IPS-20b (cell line): ENCODE results near the gene DMGDH.

Experiments
- H3K27ac ChIP-seq: one replicate; pipeline ENCODE4 v1.5.1; 2013; ENCODE audit warnings: low read length
- H3K27me3 ChIP-seq: 2 replicates; pipeline ENCODE4 v1.6.1; 2013; ENCODE audit warnings: mild to moderate bottlenecking, low read length, inconsistent platforms; ENCODE audit not compliant: insufficient read depth
- H3K36me3 ChIP-seq: 2 replicates; pipeline ENCODE4 v1.6.1; 2013; ENCODE audit warnings: low read depth, mild to moderate bottlenecking, inconsistent platforms, low read length, moderate library complexity; ENCODE audit not compliant: insufficient read depth
- H3K4me1 ChIP-seq: 2 replicates; pipeline ENCODE4 v1.6.1; 2013; ENCODE audit warnings: mild to moderate bottlenecking, control low read depth, inconsistent platforms, low read length, moderate library complexity; ENCODE audit not compliant: insufficient read depth
- H3K4me3 ChIP-seq: 2 replicates; pipeline ENCODE4 v1.5.1; 2013; ENCODE audit warnings: mild to moderate bottlenecking, low read length, inconsistent platforms
- H3K9ac ChIP-seq: 2 replicates; pipeline ENCODE4 v1.6.1; 2013; ENCODE audit warnings: low read depth, mild to moderate bottlenecking, inconsistent platforms, low read length, moderate library complexity
- H3K9me3 ChIP-seq: 2 replicates; pipeline ENCODE4 v1.6.1; 2013; ENCODE audit warnings: mild to moderate bottlenecking, low read depth, low read length, inconsistent platforms; ENCODE audit not compliant: insufficient read depth

The DMGDH gene

GRCh38 chr5:79056847-79057246 is 12.6 kb downstream of the DMGDH start:
- H3K4me1 ChIP-seq: no peaks in the 10 kb centered on the region
- H3K9ac ChIP-seq: no peak overlapping the region
- no peaks in the 10 kb centered on the region; the same call in 1 of the 2 replicates for H3K9me3 ChIP-seq
- H3K36me3 ChIP-seq: no peaks in the 10 kb centered on the region
- H3K27ac ChIP-seq: no peak overlapping the region
- H3K27me3 ChIP-seq: no peaks in the 10 kb centered on the region
- no peak overlapping the region for H3K4me3 ChIP-seq

GRCh38 chr5:79055017-79055416 is 14.5 kb downstream of the DMGDH start:
- no peak overlapping the region for H3K9ac ChIP-seq
- no peak overlapping the region for H3K4me3 ChIP-seq
- no peaks in the 10 kb centered on the region; the same call in 1 of the 2 replicates for H3K9me3 ChIP-seq
- H3K27ac ChIP-seq: no peak overlapping the region
- no peaks in the 10 kb centered on the region for H3K27me3 ChIP-seq
- no peaks in the 10 kb centered on the region for H3K4me1 ChIP-seq
- no peaks in the 10 kb centered on the region for H3K36me3 ChIP-seq

GRCh38 chr5:79053321-79053720 is 16.2 kb downstream of the DMGDH start:
- H3K36me3 ChIP-seq: no peaks in the 10 kb centered on the region
- H3K4me3 ChIP-seq: no peak overlapping the region
- no peaks in the 10 kb centered on the region for H3K4me1 ChIP-seq
- H3K27ac ChIP-seq: no peak overlapping the region
- H3K27me3 ChIP-seq: no peaks in the 10 kb centered on the region
- no peaks in the 10 kb centered on the region; the same call in 1 of the 2 replicates for H3K9me3 ChIP-seq
- no peak overlapping the region for H3K9ac ChIP-seq

- Histone ChIP-seq H3K27me3 (no peaks in the 10 kb centered on the region), H3K4me3 (no peak overlapping the region), H3K27ac (no peak overlapping the region), H3K36me3 (no peaks in the 10 kb centered on the region), H3K9me3 (no peaks in the 10 kb centered on the region; the same call in 1 of the 2 replicates), H3K9ac (no peak overlapping the region), H3K4me1 (no peaks in the 10 kb centered on the region)
These were observed 19.0 kb downstream of the DMGDH start for GRCh38 chr5:79050498-79050897.

GRCh38 chr5:79048437-79048836 is 21.0 kb downstream of the DMGDH start:
- H3K9me3 ChIP-seq: no peaks in the 10 kb centered on the region; the same call in 1 of the 2 replicates
- H3K36me3 ChIP-seq: no peaks in the 10 kb centered on the region
- H3K4me3 ChIP-seq: no peak overlapping the region
- no peaks in the 10 kb centered on the region for H3K4me1 ChIP-seq
- H3K27ac ChIP-seq: no peak overlapping the region
- H3K9ac ChIP-seq: no peak overlapping the region
- no peaks in the 10 kb centered on the region for H3K27me3 ChIP-seq

DNA sequence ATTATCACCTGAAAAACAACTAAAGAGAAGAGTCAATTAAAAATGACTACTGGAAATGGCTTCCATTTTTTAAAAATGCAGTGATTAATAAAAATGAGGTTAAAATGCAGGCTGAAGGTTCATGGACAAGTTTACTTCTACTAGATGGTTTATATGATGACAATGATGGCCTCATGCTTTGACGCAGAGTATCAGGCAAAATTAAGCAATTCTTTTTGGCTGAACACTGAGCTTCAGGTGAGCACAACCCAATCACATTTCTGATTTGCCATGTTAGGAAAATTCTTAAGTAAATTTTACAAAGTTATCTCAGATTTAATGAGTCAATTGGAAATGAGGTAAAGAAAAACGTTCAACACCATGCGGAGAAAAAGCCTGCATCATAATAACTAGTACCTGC is 22.3 kb downstream of the DMGDH start:
- Histone ChIP-seq H3K27me3 (no peaks in the 10 kb centered on the region), H3K9ac (no peak overlapping the region), H3K27ac (no peak overlapping the region), H3K4me1 (no peaks in the 10 kb centered on the region), H3K9me3 (no peaks in the 10 kb centered on the region; the same call in 1 of the 2 replicates), H3K4me3 (no peak overlapping the region), H3K36me3 (no peaks in the 10 kb centered on the region)

- H3K9ac ChIP-seq: no peak overlapping the region
- H3K4me1 ChIP-seq: no peaks in the 10 kb centered on the region
- H3K27me3 ChIP-seq: no peaks in the 10 kb centered on the region
- H3K9me3 ChIP-seq: no peaks in the 10 kb centered on the region
- no peaks in the 10 kb centered on the region for H3K36me3 ChIP-seq
- H3K4me3 ChIP-seq: no peak overlapping the region
- no peak overlapping the region for H3K27ac ChIP-seq
These were observed 27.3 kb downstream of the DMGDH start for GRCh38 chr5:79042188-79042587.

- no peaks in the 10 kb centered on the region for H3K36me3 ChIP-seq
- no peaks in the 10 kb centered on the region for H3K9me3 ChIP-seq
- no peak overlapping the region for H3K4me3 ChIP-seq
- H3K4me1 ChIP-seq: no peaks in the 10 kb centered on the region
- no peak overlapping the region for H3K27ac ChIP-seq
- no peak overlapping the region for H3K9ac ChIP-seq
- H3K27me3 ChIP-seq: no peaks in the 10 kb centered on the region
These were observed 32.7 kb downstream of the DMGDH start for GRCh38 chr5:79036769-79037168.

GRCh38 chr5:79035237-79035636 is 34.2 kb downstream of the DMGDH start:
- Histone ChIP-seq H3K27ac (no peak overlapping the region), H3K9me3 (no peaks in the 10 kb centered on the region), H3K9ac (no peak overlapping the region), H3K27me3 (no peaks in the 10 kb centered on the region), H3K36me3 (no peaks in the 10 kb centered on the region), H3K4me3 (no peak overlapping the region), H3K4me1 (no peaks in the 10 kb centered on the region)

DNA sequence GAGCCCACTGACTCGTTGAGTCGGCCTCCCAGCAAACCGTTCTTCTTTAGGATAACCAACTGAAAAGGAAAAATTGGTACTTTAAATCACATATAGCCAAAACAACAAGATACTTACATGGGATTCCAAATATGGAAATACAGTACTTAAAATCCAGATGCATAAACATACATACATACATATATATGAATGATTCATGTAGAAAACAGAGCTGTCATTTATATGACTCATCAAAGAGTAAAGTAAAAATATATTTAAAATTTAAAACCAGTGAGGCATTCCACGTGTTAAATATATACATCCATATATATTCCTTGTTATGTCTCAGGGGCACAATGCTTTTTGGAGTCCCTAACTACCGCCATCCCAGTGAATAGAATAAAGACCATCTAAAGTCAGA is 36.7 kb downstream of the DMGDH start:
- no peak overlapping the region for H3K4me3 ChIP-seq
- H3K9me3 ChIP-seq: no peaks in the 10 kb centered on the region

GRCh38 chr5:79032031-79032695 is 37.3 kb downstream of the DMGDH start:
- no peaks in the 10 kb centered on the region for H3K27me3 ChIP-seq
- H3K36me3 ChIP-seq: no peaks in the 10 kb centered on the region
- H3K9me3 ChIP-seq: no peaks in the 10 kb centered on the region
- H3K9ac ChIP-seq: no peak overlapping the region
- no peaks in the 10 kb centered on the region for H3K4me1 ChIP-seq
- no peak overlapping the region for H3K4me3 ChIP-seq
- no peak overlapping the region for H3K27ac ChIP-seq

More for the DNA sequence above, 36.7 kb downstream of the DMGDH start:
- no peak overlapping the region for H3K9ac ChIP-seq
- H3K4me1 ChIP-seq: no peaks in the 10 kb centered on the region
- H3K27me3 ChIP-seq: no peaks in the 10 kb centered on the region
- no peaks in the 10 kb centered on the region for H3K36me3 ChIP-seq
- H3K27ac ChIP-seq: no peak overlapping the region

GRCh38 chr5:79031485-79031867 is 38.0 kb downstream of the DMGDH start:
- Histone ChIP-seq H3K27me3 (no peaks in the 10 kb centered on the region), H3K4me1 (no peaks in the 10 kb centered on the region), H3K9ac (no peak overlapping the region), H3K36me3 (no peaks in the 10 kb centered on the region), H3K27ac (no peak overlapping the region), H3K9me3 (no peaks in the 10 kb centered on the region), H3K4me3 (no peak overlapping the region)
